ENCODE data around the gene ITLN1. TPM values are rescaled to one million over a fixed set of nuclear protein-coding genes. Genes with fewer than 3 reads are reported as not detected.

Gene ITLN1
- total RNA-seq, 1 donor from 2014 or later: 1.0 TPM

DNA sequence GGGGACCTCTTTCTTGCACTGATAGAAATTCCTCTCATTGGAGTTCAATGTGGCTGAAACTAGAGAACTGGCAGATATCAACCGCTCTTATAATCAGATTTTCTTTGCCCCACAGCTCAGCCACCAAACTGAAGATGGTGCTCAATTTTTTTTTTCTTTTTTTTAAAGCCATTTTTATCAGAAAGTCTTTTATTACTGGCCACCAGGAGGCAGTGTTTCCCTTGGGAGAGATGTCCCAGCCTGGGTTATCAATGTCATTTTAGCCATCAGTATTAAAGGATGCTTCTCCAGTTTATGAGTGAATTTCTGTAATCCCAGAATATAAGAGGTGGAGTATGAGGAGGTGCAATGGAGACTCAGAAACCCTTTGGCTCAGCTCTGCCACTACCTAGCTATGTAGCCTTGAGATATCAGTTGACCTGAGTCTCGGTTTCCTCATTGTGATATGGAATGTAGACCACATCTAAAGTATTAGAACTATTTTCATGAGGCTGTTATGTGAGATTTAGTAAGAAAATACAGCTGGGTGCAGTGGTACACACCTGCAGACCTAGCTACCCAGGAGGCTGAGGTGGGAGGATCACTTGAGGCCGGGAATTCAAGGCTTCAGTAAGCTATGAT is 49.9 kb downstream of the ITLN1 start:
- no peaks in the 10 kb centered on the region for H3K36me3 ChIP-seq
- TF ChIP-seq, protein P1, sequence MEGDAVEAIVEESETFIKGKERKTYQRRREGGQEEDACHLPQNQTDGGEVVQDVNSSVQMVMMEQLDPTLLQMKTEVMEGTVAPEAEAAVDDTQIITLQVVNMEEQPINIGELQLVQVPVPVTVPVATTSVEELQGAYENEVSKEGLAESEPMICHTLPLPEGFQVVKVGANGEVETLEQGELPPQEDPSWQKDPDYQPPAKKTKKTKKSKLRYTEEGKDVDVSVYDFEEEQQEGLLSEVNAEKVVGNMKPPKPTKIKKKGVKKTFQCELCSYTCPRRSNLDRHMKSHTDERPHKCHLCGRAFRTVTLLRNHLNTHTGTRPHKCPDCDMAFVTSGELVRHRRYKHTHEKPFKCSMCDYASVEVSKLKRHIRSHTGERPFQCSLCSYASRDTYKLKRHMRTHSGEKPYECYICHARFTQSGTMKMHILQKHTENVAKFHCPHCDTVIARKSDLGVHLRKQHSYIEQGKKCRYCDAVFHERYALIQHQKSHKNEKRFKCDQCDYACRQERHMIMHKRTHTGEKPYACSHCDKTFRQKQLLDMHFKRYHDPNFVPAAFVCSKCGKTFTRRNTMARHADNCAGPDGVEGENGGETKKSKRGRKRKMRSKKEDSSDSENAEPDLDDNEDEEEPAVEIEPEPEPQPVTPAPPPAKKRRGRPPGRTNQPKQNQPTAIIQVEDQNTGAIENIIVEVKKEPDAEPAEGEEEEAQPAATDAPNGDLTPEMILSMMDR (IDR thresholded peaks at IDR 0.05; ENCODE audit: borderline replicate concordance): peak; percentile 67
- H3K27ac ChIP-seq (replicated peaks): no peak overlapping the region
- H3K4me3 ChIP-seq: no peak overlapping the region
- DNase-seq: no peak
- H3K9me3 ChIP-seq (replicated peaks): no peaks in the 10 kb centered on the region
- intact Hi-C loops (cut with micrococcal nuclease): loop anchor here (10.0 kb wide), 1 partner anchor 120 kb away; the partner anchor contains the start of gene ITLN2
- peaks cover 15% of the 10 kb centered on the region for H3K4me1 ChIP-seq
- peaks cover 25% of the 10 kb centered on the region for H3K27me3 ChIP-seq (ENCODE audit: low read depth)

DNA sequence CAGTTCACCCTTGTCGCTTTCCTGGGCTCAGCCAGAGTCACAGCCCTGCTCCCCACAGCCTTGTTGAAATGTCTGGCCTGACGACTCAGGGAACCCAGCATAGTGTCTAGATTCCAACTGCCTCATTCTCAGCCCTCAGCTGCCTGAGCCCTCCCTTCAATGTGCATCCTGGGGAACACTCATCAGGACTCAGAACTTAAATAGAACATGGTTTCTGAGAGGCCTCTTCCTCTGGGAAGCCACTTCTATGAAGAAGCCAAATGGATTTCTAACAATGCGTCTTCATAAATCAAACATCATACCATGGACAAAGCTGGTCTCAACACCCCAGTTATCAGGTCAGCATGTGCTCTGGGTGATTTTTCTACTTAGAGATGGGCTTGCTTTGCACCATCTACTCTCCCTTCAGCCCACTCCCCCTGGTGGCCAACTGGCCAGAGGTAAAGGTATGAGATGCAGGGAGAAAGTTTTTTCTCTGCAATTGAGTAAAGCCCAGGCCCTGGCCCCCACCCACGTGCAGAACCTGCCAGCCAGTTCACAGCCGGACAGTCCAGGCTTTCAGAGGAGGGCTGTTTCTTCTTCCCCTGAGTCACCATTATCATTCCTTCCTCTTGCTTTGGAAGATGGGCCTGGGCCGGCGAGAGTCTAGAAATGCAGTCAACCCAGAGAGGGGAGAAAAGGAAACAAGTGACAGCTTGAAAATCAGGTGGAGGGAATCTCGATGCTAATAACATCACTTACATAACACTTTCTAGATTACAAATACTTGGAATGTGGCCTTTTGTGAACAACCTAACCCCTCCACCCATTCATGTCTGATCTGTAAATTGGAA is 54.4 kb downstream of the ITLN1 start:
- H3K27ac ChIP-seq (replicated peaks): no peak overlapping the region
- no peak overlapping the region for H3K4me3 ChIP-seq
- no peak for DNase-seq
- H3K9me3 ChIP-seq (replicated peaks): no peaks in the 10 kb centered on the region
- intact Hi-C loops (cut with micrococcal nuclease): loop anchor here (10.0 kb wide), 1 partner anchor 124 kb away; the partner anchor contains the start of gene ITLN2
- H3K36me3 ChIP-seq: no peaks in the 10 kb centered on the region
- H3K4me1 ChIP-seq: no peaks in the 10 kb centered on the region
- peaks cover 30% of the 10 kb centered on the region for H3K27me3 ChIP-seq (ENCODE audit: low read depth)
- TF ChIP-seq, protein P1 (IDR thresholded peaks at IDR 0.05; ENCODE audit: borderline replicate concordance): peak; percentile 65

DNA sequence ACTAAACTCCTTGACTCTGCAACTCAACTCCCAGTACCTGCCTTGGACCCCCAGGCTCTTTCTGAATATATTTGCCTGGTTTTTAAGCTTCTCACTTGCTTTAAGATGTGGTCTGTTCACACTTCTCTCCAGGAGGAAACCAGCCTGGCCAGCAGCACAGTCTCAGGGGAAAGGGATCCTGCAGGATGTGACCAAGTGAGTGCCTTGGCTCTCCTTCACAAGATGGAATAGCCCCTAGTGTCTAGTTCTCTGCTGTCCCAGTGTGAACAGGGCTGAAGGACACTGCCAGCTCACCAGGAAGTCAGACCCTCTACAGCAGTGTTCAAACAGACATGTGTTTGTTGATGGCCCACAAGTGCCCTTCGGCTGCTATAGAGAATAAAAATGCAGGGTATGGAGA is 55.2 kb downstream of the ITLN1 start:
- H3K27me3 ChIP-seq (ENCODE audit: low read depth): peaks cover 30% of the 10 kb centered on the region
- no peak overlapping the region for H3K27ac ChIP-seq (replicated peaks)
- no peaks in the 10 kb centered on the region for H3K9me3 ChIP-seq (replicated peaks)
- H3K36me3 ChIP-seq: no peaks in the 10 kb centered on the region
- TF ChIP-seq, protein P1 (IDR thresholded peaks at IDR 0.05; ENCODE audit: borderline replicate concordance): no peak
- no peak for DNase-seq
- no peak overlapping the region for H3K4me3 ChIP-seq
- H3K4me1 ChIP-seq: no peaks in the 10 kb centered on the region
- intact Hi-C loops (cut with micrococcal nuclease): loop anchor here (10.0 kb wide), 1 partner anchor 125 kb away; the partner anchor contains the start of gene ITLN2

DNA sequence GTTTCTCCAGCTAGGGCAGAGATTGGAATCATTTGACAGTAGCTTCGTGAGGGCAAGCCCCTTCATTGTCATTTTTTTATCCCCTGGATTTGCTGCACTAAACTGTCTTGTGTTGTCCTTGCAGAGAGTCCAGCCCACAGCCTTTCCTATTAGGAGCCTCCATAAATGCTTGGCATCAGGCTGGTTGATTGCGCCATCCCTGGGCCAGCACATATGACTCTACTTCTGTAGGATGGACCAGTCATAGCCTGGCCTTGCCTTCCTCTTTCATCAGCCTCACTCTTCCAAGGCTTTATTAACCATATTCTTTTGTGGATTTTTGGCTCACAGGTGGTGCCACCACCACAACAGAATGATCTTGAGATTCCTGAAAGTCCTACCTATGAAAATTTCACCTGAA is 57.6 kb downstream of the ITLN1 start:
- no peak overlapping the region for H3K27ac ChIP-seq (replicated peaks)
- no peaks in the 10 kb centered on the region for H3K4me1 ChIP-seq
- intact Hi-C loops (cut with micrococcal nuclease): no loop called here
- peaks cover 16% of the 10 kb centered on the region for H3K27me3 ChIP-seq (ENCODE audit: low read depth)
- no peaks in the 10 kb centered on the region for H3K9me3 ChIP-seq (replicated peaks)
- no peaks in the 10 kb centered on the region for H3K36me3 ChIP-seq
- no peak for DNase-seq
- H3K4me3 ChIP-seq: no peak overlapping the region
- TF ChIP-seq, protein P1 (IDR thresholded peaks at IDR 0.05; ENCODE audit: borderline replicate concordance): no peak

DNA sequence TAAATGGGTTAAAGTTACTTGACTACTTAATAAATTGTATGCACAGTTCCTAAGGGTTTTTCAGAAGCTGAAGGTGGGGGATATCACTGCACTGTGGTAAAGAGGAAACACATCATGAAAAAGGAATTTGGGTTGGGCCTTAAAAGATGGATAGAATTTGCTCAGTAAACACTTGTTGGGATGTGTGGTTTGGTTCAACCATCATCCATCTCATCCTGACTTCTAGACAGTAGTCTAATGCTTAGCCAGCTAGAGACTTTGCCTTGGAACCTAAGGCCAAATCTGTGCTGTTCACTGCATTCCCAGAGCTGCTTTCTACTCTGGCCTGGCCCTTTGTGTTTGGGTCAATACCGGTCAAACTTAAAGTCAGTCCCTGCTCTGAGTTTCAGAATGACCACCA is 58.4 kb downstream of the ITLN1 start:
- DNase-seq: no peak
- Histone ChIP-seq H3K27ac (replicated peaks) (no peak overlapping the region), H3K4me1 (no peaks in the 10 kb centered on the region), H3K27me3 (ENCODE audit: low read depth) (peaks cover 16% of the 10 kb centered on the region), H3K36me3 (no peaks in the 10 kb centered on the region), H3K4me3 (no peak overlapping the region), H3K9me3 (replicated peaks) (no peaks in the 10 kb centered on the region)
- intact Hi-C loops (cut with micrococcal nuclease): no loop called here
- TF ChIP-seq, protein P1 (IDR thresholded peaks at IDR 0.05; ENCODE audit: borderline replicate concordance): no peak

Other genes with a start within 250 kb of the ITLN1 start
- not detected for gene SLAMF1, start 238.1 kb downstream of the ITLN1 start, total RNA-seq
- gene CD48, start 173.4 kb downstream of the ITLN1 start, total RNA-seq: 1.3 TPM
- gene SLAMF7, start 145.9 kb downstream of the ITLN1 start, total RNA-seq: 0.36 TPM
- gene LY9, start 89.0 kb downstream of the ITLN1 start, total RNA-seq: not detected
- gene CD244, start 22.3 kb downstream of the ITLN1 start, total RNA-seq: 0.14 TPM
- gene ITLN2, start 69.6 kb upstream of the ITLN1 start, total RNA-seq: 0.19 TPM
- gene F11R, start 136.0 kb upstream of the ITLN1 start, total RNA-seq: 8.3 TPM
- gene TSTD1, start 153.8 kb upstream of the ITLN1 start, total RNA-seq: 13.4 TPM
- gene USF1, start 160.8 kb upstream of the ITLN1 start, total RNA-seq: 31.7 TPM
- gene ARHGAP30, start 184.7 kb upstream of the ITLN1 start, total RNA-seq: 2.4 TPM
- not detected for gene NECTIN4, start 204.4 kb upstream of the ITLN1 start, total RNA-seq
- 9.1 TPM for gene KLHDC9, start 213.2 kb upstream of the ITLN1 start, total RNA-seq
- gene PFDN2, start 232.9 kb upstream of the ITLN1 start, total RNA-seq: 62.5 TPM
- 31.9 TPM for gene NIT1, start 232.9 kb upstream of the ITLN1 start, total RNA-seq
- 25.2 TPM for gene DEDD, start 247.5 kb upstream of the ITLN1 start, total RNA-seq

All from left ventricle myocardium inferior (tissue), 1 donor.